ENCODE results near the gene FMNL3.

Gene FMNL3

DNA sequence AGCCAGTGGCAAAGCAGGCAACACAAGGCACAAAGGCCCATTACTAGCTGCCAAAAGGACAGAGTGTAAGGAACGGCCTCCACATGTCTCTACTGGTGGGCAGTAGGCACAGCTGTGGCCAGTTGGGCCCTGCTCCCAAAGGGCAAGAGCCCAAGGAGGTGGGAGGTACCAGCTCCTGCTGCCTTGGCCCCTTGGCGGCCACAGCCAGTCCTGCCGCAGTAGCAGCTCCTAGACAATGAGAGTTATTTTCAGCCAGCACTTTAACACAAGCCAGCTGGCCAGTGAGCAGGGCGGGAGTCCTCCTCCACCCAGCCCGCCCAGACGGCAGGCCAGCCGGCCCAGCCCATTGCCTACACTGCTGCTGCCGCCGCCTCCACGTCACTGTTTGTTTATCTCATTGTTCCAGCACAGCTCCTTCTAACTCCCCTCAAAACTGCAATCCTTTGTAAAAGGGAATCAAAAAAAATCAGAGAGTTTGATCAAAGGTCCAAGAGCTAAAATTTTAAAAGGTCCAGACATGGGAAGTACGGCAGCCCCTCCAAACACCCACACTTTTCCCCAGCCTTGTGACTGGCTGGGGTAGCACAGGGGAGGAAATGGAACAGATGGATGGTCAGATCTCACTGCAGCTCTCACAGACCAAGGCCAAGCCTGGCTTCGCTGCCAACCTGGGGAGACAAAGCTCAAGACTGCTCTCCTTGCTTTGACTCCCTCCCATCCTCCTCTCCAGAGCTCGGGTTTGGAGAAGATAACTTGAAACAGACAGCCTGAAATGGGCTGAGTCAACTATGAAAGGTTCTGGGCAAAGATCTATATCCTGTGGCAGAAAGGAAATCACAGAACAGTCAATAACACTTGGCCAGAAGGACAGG, 33.5 kb downstream of the FMNL3 start:
- H3K9me3 ChIP-seq (ENCODE audit: control insufficient read depth, low read length) = no peaks in the 10 kb centered on the region
- H3K36me3 ChIP-seq (ENCODE audit: control insufficient read depth, insufficient read depth, low read length) = peaks cover 5% of the 10 kb centered on the region
- peak overlapping the region; percentile 95 for H3K27ac ChIP-seq (ENCODE audit: low read depth, low read length, severe bottlenecking)
- H3K4me1 ChIP-seq (ENCODE audit: control insufficient read depth, insufficient read depth, low read length, poor library complexity, severe bottlenecking) = peaks cover 49% of the 10 kb centered on the region
- no peak overlapping the region for H3K4me3 ChIP-seq (ENCODE audit: extremely low read depth, insufficient read depth, low read length, poor library complexity, severe bottlenecking)
- WGBS, 2 experiments (ENCODE audit: insufficient coverage in 2 of 2) = 26 to 30% methylated on average over 10 to 12 of the region's 13 CpGs

GRCh38 chr12:49672301-49673217, 34.6 kb downstream of the FMNL3 start:
- Histone ChIP-seq H3K27ac (ENCODE audit: low read depth, low read length, severe bottlenecking) (peak overlapping the region; percentile 95), H3K9me3 (ENCODE audit: control insufficient read depth, low read length) (no peaks in the 10 kb centered on the region), H3K4me3 (ENCODE audit: extremely low read depth, insufficient read depth, low read length, poor library complexity, severe bottlenecking) (no peak overlapping the region), H3K36me3 (ENCODE audit: control insufficient read depth, insufficient read depth, low read length) (peaks cover 5% of the 10 kb centered on the region), H3K4me1 (ENCODE audit: control insufficient read depth, insufficient read depth, low read length, poor library complexity, severe bottlenecking) (peaks cover 49% of the 10 kb centered on the region)
- 88 to 100% methylated on average over 1 to 4 of the region's 5 CpGs for WGBS, 2 experiments (ENCODE audit: insufficient coverage in 2 of 2)

- Histone ChIP-seq H3K4me1 (ENCODE audit: control insufficient read depth, insufficient read depth, low read length, poor library complexity, severe bottlenecking) (peaks cover 49% of the 10 kb centered on the region), H3K9me3 (ENCODE audit: control insufficient read depth, low read length) (no peaks in the 10 kb centered on the region), H3K27ac (ENCODE audit: low read depth, low read length, severe bottlenecking) (no peak overlapping the region), H3K4me3 (ENCODE audit: extremely low read depth, insufficient read depth, low read length, poor library complexity, severe bottlenecking) (no peak overlapping the region), H3K36me3 (ENCODE audit: control insufficient read depth, insufficient read depth, low read length) (peaks cover 19% of the 10 kb centered on the region)
- 89 to 95% methylated on average over 4 to 5 of the region's 5 CpGs for WGBS, 2 experiments (ENCODE audit: insufficient coverage in 2 of 2)
Observed at GRCh38 chr12:49671031-49671765, 36.0 kb downstream of the FMNL3 start.

DNA sequence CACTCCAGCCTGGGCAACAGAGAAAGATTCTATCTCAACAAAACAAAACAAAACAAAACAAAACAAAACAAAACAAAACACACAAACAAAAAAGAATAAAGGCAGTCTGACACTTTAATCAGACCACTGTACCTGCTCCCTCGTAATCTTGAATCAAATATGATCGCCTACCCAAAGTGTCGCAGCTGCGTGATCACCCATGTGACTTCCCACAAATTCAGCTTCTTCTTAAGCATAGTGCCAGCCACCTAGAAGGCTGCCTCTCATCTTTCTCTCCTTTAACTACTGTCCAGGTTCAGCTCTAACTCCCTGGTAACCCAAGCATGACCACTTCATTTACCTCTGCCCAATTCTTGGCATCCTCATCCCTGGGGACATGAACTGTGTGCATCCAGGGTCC, 37.4 kb downstream of the FMNL3 start:
- Histone ChIP-seq H3K4me3 (ENCODE audit: extremely low read depth, insufficient read depth, low read length, poor library complexity, severe bottlenecking) (no peak overlapping the region), H3K9me3 (ENCODE audit: control insufficient read depth, low read length) (no peaks in the 10 kb centered on the region), H3K4me1 (ENCODE audit: control insufficient read depth, insufficient read depth, low read length, poor library complexity, severe bottlenecking) (peaks cover 45% of the 10 kb centered on the region), H3K36me3 (ENCODE audit: control insufficient read depth, insufficient read depth, low read length) (peaks cover 33% of the 10 kb centered on the region), H3K27ac (ENCODE audit: low read depth, low read length, severe bottlenecking) (no peak overlapping the region)
- 98 to 100% methylated on average over 4 of the region's 4 CpGs for WGBS, 2 experiments (ENCODE audit: insufficient coverage in 2 of 2)

GRCh38 chr12:49667325-49668090, 39.7 kb downstream of the FMNL3 start:
- Histone ChIP-seq H3K4me3 (ENCODE audit: extremely low read depth, insufficient read depth, low read length, poor library complexity, severe bottlenecking) (no peak overlapping the region), H3K4me1 (ENCODE audit: control insufficient read depth, insufficient read depth, low read length, poor library complexity, severe bottlenecking) (peaks cover 46% of the 10 kb centered on the region), H3K36me3 (ENCODE audit: control insufficient read depth, insufficient read depth, low read length) (peaks cover 43% of the 10 kb centered on the region), H3K9me3 (ENCODE audit: control insufficient read depth, low read length) (no peaks in the 10 kb centered on the region), H3K27ac (ENCODE audit: low read depth, low read length, severe bottlenecking) (peak overlapping the region; percentile 33)
- WGBS, 2 experiments (ENCODE audit: insufficient coverage in 2 of 2) = 83 to 89% methylated on average over 1 to 2 of the region's 2 CpGs

- H3K27ac ChIP-seq (ENCODE audit: low read depth, low read length, severe bottlenecking) = no peak overlapping the region
- 83 to 90% methylated on average over 2 of the region's 4 CpGs for WGBS, 2 experiments (ENCODE audit: insufficient coverage in 2 of 2)
Observed at GRCh38 chr12:49666176-49666575, 41.0 kb downstream of the FMNL3 start.

DNA sequence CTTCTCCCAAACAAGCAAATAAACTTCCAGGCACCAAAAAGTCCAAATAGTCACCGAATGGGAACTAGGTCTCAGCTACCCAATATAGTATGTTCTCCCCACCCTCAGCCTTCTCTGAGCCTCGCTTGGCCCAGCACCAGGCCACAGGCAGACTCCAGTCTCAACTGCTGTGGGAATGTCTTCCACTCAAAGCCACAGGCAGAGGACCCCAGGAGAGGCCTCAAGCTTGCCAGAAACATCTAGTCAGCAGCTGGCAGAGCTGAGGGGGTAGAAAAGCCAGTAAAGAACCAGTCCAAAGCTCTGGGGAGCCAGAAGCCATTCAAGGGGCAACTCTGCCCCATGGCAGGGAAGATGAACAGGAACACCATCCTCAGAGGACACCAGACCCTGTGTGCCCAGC, 41.8 kb downstream of the FMNL3 start:
- peaks cover 45% of the 10 kb centered on the region for H3K4me1 ChIP-seq (ENCODE audit: control insufficient read depth, insufficient read depth, low read length, poor library complexity, severe bottlenecking)
- H3K4me3 ChIP-seq (ENCODE audit: extremely low read depth, insufficient read depth, low read length, poor library complexity, severe bottlenecking) = no peak overlapping the region
- no peaks in the 10 kb centered on the region for H3K9me3 ChIP-seq (ENCODE audit: control insufficient read depth, low read length)
- peaks cover 64% of the 10 kb centered on the region for H3K36me3 ChIP-seq (ENCODE audit: control insufficient read depth, insufficient read depth, low read length)
- peak overlapping the region; percentile 44 for H3K27ac ChIP-seq (ENCODE audit: low read depth, low read length, severe bottlenecking)
- WGBS, 2 experiments (ENCODE audit: insufficient coverage in 2 of 2) = 94% methylated on average over 2 of the region's 2 CpGs

More at GRCh38 chr12:49666176-49666575, 41.0 kb downstream of the FMNL3 start:
- Histone ChIP-seq H3K4me1 (ENCODE audit: control insufficient read depth, insufficient read depth, low read length, poor library complexity, severe bottlenecking) (peaks cover 45% of the 10 kb centered on the region), H3K4me3 (ENCODE audit: extremely low read depth, insufficient read depth, low read length, poor library complexity, severe bottlenecking) (no peak overlapping the region), H3K9me3 (ENCODE audit: control insufficient read depth, low read length) (no peaks in the 10 kb centered on the region), H3K36me3 (ENCODE audit: control insufficient read depth, insufficient read depth, low read length) (peaks cover 57% of the 10 kb centered on the region)

DNA sequence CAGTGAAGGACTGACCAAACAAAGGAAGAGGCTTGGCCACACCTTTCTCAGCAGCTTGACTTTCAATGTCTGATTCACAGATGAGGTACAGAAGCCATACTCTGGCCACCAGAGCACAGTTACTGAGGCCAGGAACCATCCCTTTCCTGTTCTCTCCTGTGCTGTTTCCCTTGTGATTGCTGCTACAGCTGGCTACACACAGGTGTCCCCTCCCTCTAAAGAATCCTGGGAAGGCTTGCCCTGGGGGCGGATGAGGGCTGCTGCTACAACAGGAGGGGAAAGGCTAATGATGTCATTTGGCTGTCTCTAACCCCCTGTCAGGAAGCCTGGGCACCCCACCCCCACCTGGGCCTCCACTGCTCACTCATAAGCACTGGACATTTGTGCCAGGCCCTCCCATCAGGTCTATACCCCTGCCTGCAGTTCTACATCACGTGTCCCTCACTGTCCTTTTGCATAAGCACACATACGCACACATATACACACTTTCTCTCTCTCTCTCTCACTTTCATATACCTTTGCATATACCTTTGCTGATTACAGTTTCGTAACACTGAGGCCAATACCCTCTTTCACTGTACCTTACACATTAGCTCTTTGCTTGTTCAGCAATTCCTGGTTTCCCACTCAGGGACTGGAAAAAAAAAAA, 42.5 kb downstream of the FMNL3 start:
- peaks cover 68% of the 10 kb centered on the region for H3K36me3 ChIP-seq (ENCODE audit: control insufficient read depth, insufficient read depth, low read length)
- peaks cover 46% of the 10 kb centered on the region for H3K4me1 ChIP-seq (ENCODE audit: control insufficient read depth, insufficient read depth, low read length, poor library complexity, severe bottlenecking)
- H3K27ac ChIP-seq (ENCODE audit: low read depth, low read length, severe bottlenecking) = peak overlapping the region; percentile 98
- H3K4me3 ChIP-seq (ENCODE audit: extremely low read depth, insufficient read depth, low read length, poor library complexity, severe bottlenecking) = no peak overlapping the region
- 93% methylated on average over 2 to 3 of the region's 4 CpGs for WGBS, 2 experiments (ENCODE audit: insufficient coverage in 2 of 2)
- no peaks in the 10 kb centered on the region for H3K9me3 ChIP-seq (ENCODE audit: control insufficient read depth, low read length)

GRCh38 chr12:49664167-49664566, 43.0 kb downstream of the FMNL3 start:
- Histone ChIP-seq H3K27ac (ENCODE audit: low read depth, low read length, severe bottlenecking) (peak overlapping the region; percentile 98), H3K36me3 (ENCODE audit: control insufficient read depth, insufficient read depth, low read length) (peaks cover 70% of the 10 kb centered on the region), H3K4me3 (ENCODE audit: extremely low read depth, insufficient read depth, low read length, poor library complexity, severe bottlenecking) (no peak overlapping the region), H3K4me1 (ENCODE audit: control insufficient read depth, insufficient read depth, low read length, poor library complexity, severe bottlenecking) (peaks cover 46% of the 10 kb centered on the region), H3K9me3 (ENCODE audit: control insufficient read depth, low read length) (no peaks in the 10 kb centered on the region)
- WGBS, 2 experiments (ENCODE audit: insufficient coverage in 2 of 2) = 86 to 87% methylated on average over 1 to 2 of the region's 4 CpGs
